ENCODE results near the gene KRTAP4-5. TPM values are rescaled to one million over a fixed set of nuclear protein-coding genes. Genes with fewer than 3 reads are reported as not detected.
A peak's percentile ranks its signal among the peaks of the same experiment; 100 is the strongest.
"Not testable (repeated sequence)": the region's sequence is repeated elsewhere in the genome, so short reads cannot be mapped to it uniquely, and the experiment has no call there.

Gene KRTAP4-5
- polyA plus RNA-seq, 1 donor (not counting 4 experiments of a cell fraction or from before 2014, with no cell fraction given), result not detected

DNA sequence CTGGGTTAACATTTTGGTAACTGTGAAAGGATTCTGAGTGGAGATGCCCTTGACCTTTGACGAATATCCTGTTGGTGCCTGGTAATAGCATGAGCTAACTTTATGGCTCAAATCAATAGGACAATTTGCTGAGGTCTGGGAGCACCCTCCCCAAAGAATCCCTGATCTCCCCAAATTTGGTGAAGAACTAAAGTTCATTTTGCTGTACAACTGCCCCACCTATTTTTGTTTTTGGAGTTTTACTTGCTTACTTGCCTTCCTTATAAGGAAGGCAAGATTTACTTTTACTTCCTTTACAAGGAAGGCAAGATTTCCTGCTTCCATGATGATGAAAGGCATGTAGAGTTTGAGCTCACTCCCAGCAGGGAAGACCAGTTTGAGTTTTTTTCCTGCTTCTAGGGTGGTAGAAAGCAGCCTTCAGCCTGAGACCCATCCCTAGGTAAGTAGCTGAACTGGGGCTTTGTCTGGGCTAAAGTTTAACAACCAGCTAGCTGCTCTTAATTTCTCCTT is 41.6 kb downstream of the KRTAP4-5 start:
- Histone ChIP-seq H3K9me3 (ENCODE audit: control insufficient read depth, low read depth, low read length) (no peaks in the 10 kb centered on the region), H3K27ac (ENCODE audit: control insufficient read depth, insufficient read depth, low read length) (no peak overlapping the region), H3K4me2 (ENCODE audit: control insufficient read depth, extremely low read depth, insufficient read depth, low read depth, low read length) (no peak overlapping the region), H3K4me1 (ENCODE audit: control insufficient read depth, extremely low read depth, insufficient read depth, low read length) (peaks cover 13% of the 10 kb centered on the region), H3K4me3 (ENCODE audit: control insufficient read depth in 2 of 3, extremely low read depth in 1 of 3, insufficient read depth in 2 of 3, low read depth in 1 of 3, low read length in 3 of 3) (no peak overlapping the region), H3K79me2 (ENCODE audit: control insufficient read depth, insufficient read depth, low read length) (no peaks in the 10 kb centered on the region), H4K20me1 (ENCODE audit: control insufficient read depth, extremely low read depth, insufficient read depth, low read length) (no peaks in the 10 kb centered on the region), H3K9me1 (ENCODE audit: control insufficient read depth, extremely low read depth, insufficient read depth, low read length) (no peaks in the 10 kb centered on the region), H3K9ac (ENCODE audit: control insufficient read depth, extremely low read depth, insufficient read depth, low read length) (no peak overlapping the region), H3K27me3 (ENCODE audit: control insufficient read depth, extremely low read depth, insufficient read depth, low read length) (no peaks in the 10 kb centered on the region), H3K36me3 (ENCODE audit: control insufficient read depth in 2 of 2, extremely low read depth in 1 of 2, insufficient read depth in 2 of 2, low read length in 2 of 2) (no peaks in the 10 kb centered on the region), H2AFZ (ENCODE audit: control insufficient read depth, low read length) (no peak overlapping the region)
- no peak for DNase-seq (ENCODE audit: low read depth, low spot score)
- no peak for TF ChIP-seq EZH2 (IDR thresholded peaks at IDR 0.05; ENCODE audit: low read length)
- TF ChIP-seq, protein P1, sequence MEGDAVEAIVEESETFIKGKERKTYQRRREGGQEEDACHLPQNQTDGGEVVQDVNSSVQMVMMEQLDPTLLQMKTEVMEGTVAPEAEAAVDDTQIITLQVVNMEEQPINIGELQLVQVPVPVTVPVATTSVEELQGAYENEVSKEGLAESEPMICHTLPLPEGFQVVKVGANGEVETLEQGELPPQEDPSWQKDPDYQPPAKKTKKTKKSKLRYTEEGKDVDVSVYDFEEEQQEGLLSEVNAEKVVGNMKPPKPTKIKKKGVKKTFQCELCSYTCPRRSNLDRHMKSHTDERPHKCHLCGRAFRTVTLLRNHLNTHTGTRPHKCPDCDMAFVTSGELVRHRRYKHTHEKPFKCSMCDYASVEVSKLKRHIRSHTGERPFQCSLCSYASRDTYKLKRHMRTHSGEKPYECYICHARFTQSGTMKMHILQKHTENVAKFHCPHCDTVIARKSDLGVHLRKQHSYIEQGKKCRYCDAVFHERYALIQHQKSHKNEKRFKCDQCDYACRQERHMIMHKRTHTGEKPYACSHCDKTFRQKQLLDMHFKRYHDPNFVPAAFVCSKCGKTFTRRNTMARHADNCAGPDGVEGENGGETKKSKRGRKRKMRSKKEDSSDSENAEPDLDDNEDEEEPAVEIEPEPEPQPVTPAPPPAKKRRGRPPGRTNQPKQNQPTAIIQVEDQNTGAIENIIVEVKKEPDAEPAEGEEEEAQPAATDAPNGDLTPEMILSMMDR (optimal IDR thresholded peaks at IDR 0.05 in 1 of 3, IDR thresholded peaks at IDR 0.05 in 1 of 3, conservative IDR thresholded peaks at IDR 0.05 in 1 of 3; ENCODE audit: extremely low read depth in 1 of 3, insufficient read depth in 2 of 3, low read length in 3 of 3), result no peak
- no peak for FAIRE-seq
- dilution Hi-C loops (cut with MboI; ENCODE audit: extremely low pct_ligation_motif_present, low sequenced_read_pairs), result no loop called here

DNA sequence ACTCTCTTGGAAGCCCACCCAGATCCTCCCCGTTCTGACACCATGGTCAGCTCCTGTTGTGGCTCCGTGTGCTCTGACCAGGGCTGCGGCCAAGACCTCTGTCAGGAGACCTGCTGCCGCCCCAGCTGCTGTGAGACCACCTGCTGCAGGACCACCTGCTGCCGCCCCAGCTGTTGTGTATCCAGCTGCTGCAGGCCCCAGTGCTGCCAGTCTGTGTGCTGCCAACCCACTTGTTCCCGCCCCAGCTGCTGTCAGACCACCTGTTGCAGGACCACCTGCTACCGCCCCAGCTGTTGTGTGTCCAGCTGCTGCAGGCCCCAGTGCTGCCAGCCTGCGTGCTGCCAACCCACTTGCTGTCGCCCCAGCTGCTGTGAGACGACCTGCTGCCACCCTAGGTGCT is 44.3 kb downstream of the KRTAP4-5 start, which contains the start of gene KRTAP4-9:
Gene KRTAP4-9 (plus strand): TSS at position 43 of the 400 bp plus-strand sequence. CDS start 0 bp downstream, at position 43.
- H3K4me2 ChIP-seq (ENCODE audit: control insufficient read depth, extremely low read depth, insufficient read depth, low read depth, low read length); H2AFZ ChIP-seq (ENCODE audit: control insufficient read depth, low read length); dilution Hi-C loops (cut with MboI; ENCODE audit: extremely low pct_ligation_motif_present, low sequenced_read_pairs); DNase-seq (ENCODE audit: low read depth, low spot score); H3K9ac ChIP-seq (ENCODE audit: control insufficient read depth, extremely low read depth, insufficient read depth, low read length); H3K36me3 ChIP-seq (ENCODE audit: control insufficient read depth in 2 of 2, extremely low read depth in 1 of 2, insufficient read depth in 2 of 2, low read length in 2 of 2); H3K27me3 ChIP-seq (ENCODE audit: control insufficient read depth, extremely low read depth, insufficient read depth, low read length); H3K9me3 ChIP-seq (ENCODE audit: control insufficient read depth, low read depth, low read length); H3K4me3 ChIP-seq (ENCODE audit: control insufficient read depth in 2 of 3, extremely low read depth in 1 of 3, insufficient read depth in 2 of 3, low read depth in 1 of 3, low read length in 3 of 3); H3K27ac ChIP-seq (ENCODE audit: control insufficient read depth, insufficient read depth, low read length); H3K9me1 ChIP-seq (ENCODE audit: control insufficient read depth, extremely low read depth, insufficient read depth, low read length); FAIRE-seq; H4K20me1 ChIP-seq (ENCODE audit: control insufficient read depth, extremely low read depth, insufficient read depth, low read length); H3K79me2 ChIP-seq (ENCODE audit: control insufficient read depth, insufficient read depth, low read length): not testable (repeated sequence)
- peaks cover 13% of the 10 kb centered on the region for H3K4me1 ChIP-seq (ENCODE audit: control insufficient read depth, extremely low read depth, insufficient read depth, low read length)

DNA sequence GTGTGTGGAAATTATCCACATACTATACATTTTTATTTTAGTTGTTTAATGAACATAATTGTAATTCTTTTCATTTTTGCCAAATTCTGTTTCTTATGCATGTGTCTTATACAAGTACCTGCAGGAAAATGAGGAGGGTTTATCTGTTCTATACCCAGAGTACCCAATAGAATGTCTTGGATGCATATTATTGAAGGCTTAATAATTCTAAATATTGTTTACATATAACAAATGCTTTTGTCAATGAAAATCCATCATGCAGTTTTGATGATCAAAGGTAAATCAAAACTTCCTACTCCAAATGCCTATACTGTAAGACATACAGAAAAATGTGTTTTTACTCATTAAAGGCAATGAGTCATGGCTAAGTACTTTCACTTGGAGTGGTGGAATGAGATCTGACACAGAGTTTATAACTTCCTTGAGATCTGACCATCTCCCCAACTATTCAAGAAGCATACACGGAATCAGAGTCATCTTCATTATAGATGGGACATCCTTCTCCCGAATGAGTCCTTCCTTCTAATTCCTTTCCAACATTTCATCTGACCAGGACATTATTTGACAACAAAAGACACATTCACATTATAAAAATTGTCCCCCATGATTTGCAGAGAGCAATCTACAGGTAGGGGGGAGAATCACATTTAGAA is 45.1 kb downstream of the KRTAP4-5 start:
- H3K4me3 ChIP-seq (ENCODE audit: control insufficient read depth in 2 of 3, extremely low read depth in 1 of 3, insufficient read depth in 2 of 3, low read depth in 1 of 3, low read length in 3 of 3), result not testable (repeated sequence)

More for the DNA sequence above, 45.1 kb downstream of the KRTAP4-5 start:
- H3K9ac ChIP-seq (ENCODE audit: control insufficient read depth, extremely low read depth, insufficient read depth, low read length); H3K9me1 ChIP-seq (ENCODE audit: control insufficient read depth, extremely low read depth, insufficient read depth, low read length); H2AFZ ChIP-seq (ENCODE audit: control insufficient read depth, low read length); H3K27me3 ChIP-seq (ENCODE audit: control insufficient read depth, extremely low read depth, insufficient read depth, low read length); H3K36me3 ChIP-seq (ENCODE audit: control insufficient read depth in 2 of 2, extremely low read depth in 1 of 2, insufficient read depth in 2 of 2, low read length in 2 of 2); H3K9me3 ChIP-seq (ENCODE audit: control insufficient read depth, low read depth, low read length); H3K27ac ChIP-seq (ENCODE audit: control insufficient read depth, insufficient read depth, low read length); dilution Hi-C loops (cut with MboI; ENCODE audit: extremely low pct_ligation_motif_present, low sequenced_read_pairs); H3K4me2 ChIP-seq (ENCODE audit: control insufficient read depth, extremely low read depth, insufficient read depth, low read depth, low read length); H3K79me2 ChIP-seq (ENCODE audit: control insufficient read depth, insufficient read depth, low read length); H4K20me1 ChIP-seq (ENCODE audit: control insufficient read depth, extremely low read depth, insufficient read depth, low read length): not testable (repeated sequence)
- DNase-seq (ENCODE audit: low read depth, low spot score) (peak; percentile 44), FAIRE-seq (peak; percentile 97)
- peaks cover 20% of the 10 kb centered on the region for H3K4me1 ChIP-seq (ENCODE audit: control insufficient read depth, extremely low read depth, insufficient read depth, low read length)
